ENCODE measurements around the gene C20orf173.
A peak's percentile ranks its signal among the peaks of the same experiment; 100 is the strongest.
"Not testable (repeated sequence)": the region's sequence is repeated elsewhere in the genome, so short reads cannot be mapped to it uniquely, and the experiment has no call there.

C20orf173 gene

GRCh38 chr20:35529552-35529951, at the start of gene C20orf173:
Gene C20orf173 (minus strand): TSS chr20:35529652. CDS start chr20:35529373, 279 bp downstream.
- no peak for DNase-seq (ENCODE audit: low read depth, low spot score)

- DNase-seq (ENCODE audit: low read depth, low spot score) = no peak
These were observed 49.7 kb upstream of the C20orf173 start for GRCh38 chr20:35579196-35579595.

GRCh38 chr20:35578469-35578868, 49.0 kb upstream of the C20orf173 start:
- no peak for DNase-seq (ENCODE audit: low read depth, low spot score)

- no peak for DNase-seq (ENCODE audit: low read depth, low spot score)
These were observed 47.4 kb upstream of the C20orf173 start for GRCh38 chr20:35576816-35577215.

- no peak for DNase-seq (ENCODE audit: low read depth, low spot score)
These were observed 46.5 kb upstream of the C20orf173 start for GRCh38 chr20:35575958-35576357.

- no peak for DNase-seq (ENCODE audit: low read depth, low spot score)
These were observed 43.4 kb upstream of the C20orf173 start for GRCh38 chr20:35572838-35573237.

GRCh38 chr20:35571555-35571954, 42.1 kb upstream of the C20orf173 start:
- no peak for DNase-seq (ENCODE audit: low read depth, low spot score)

GRCh38 chr20:35568645-35569044, 39.2 kb upstream of the C20orf173 start:
- DNase-seq (ENCODE audit: low read depth, low spot score) = peak; percentile 39

GRCh38 chr20:35564905-35565304, 35.5 kb upstream of the C20orf173 start:
- no peak for DNase-seq (ENCODE audit: low read depth, low spot score)

GRCh38 chr20:35563834-35564233, 34.4 kb upstream of the C20orf173 start:
- DNase-seq (ENCODE audit: low read depth, low spot score) = no peak

GRCh38 chr20:35562541-35563110, 33.2 kb upstream of the C20orf173 start:
- DNase-seq (ENCODE audit: low read depth, low spot score) = no peak

- DNase-seq (ENCODE audit: low read depth, low spot score) = no peak
These were observed 32.2 kb upstream of the C20orf173 start for GRCh38 chr20:35561671-35562070.

GRCh38 chr20:35561268-35561667, 31.8 kb upstream of the C20orf173 start:
- peak; percentile 87 for DNase-seq (ENCODE audit: low read depth, low spot score)

GRCh38 chr20:35560541-35560940, 31.1 kb upstream of the C20orf173 start:
- no peak for DNase-seq (ENCODE audit: low read depth, low spot score)

- DNase-seq (ENCODE audit: low read depth, low spot score) = peak; percentile 64
These were observed 30.7 kb upstream of the C20orf173 start for GRCh38 chr20:35560105-35560511.

- DNase-seq (ENCODE audit: low read depth, low spot score) = no peak
These were observed 29.7 kb upstream of the C20orf173 start for GRCh38 chr20:35559042-35559693.

GRCh38 chr20:35558451-35558850, 29.0 kb upstream of the C20orf173 start:
- DNase-seq (ENCODE audit: low read depth, low spot score) = no peak

- DNase-seq (ENCODE audit: low read depth, low spot score) = no peak
These were observed 27.4 kb upstream of the C20orf173 start for GRCh38 chr20:35556871-35557270.

GRCh38 chr20:35555951-35556645, 26.6 kb upstream of the C20orf173 start:
- DNase-seq (ENCODE audit: low read depth, low spot score) = no peak

- not testable (repeated sequence) for DNase-seq (ENCODE audit: low read depth, low spot score)
These were observed 26.0 kb upstream of the C20orf173 start for GRCh38 chr20:35555461-35555860.

- no peak for DNase-seq (ENCODE audit: low read depth, low spot score)
These were observed 23.5 kb upstream of the C20orf173 start for GRCh38 chr20:35552914-35553313.

- no peak for DNase-seq (ENCODE audit: low read depth, low spot score)
These were observed 22.1 kb upstream of the C20orf173 start for GRCh38 chr20:35551503-35551902.

GRCh38 chr20:35547329-35547728, 17.9 kb upstream of the C20orf173 start:
- DNase-seq (ENCODE audit: low read depth, low spot score) = no peak

Data from ELF-1 (cell line).